Stimulated activated CD4-positive, alpha-beta T cell treated with anti-CD3 and anti-CD28 coated beads, Interleukin-12 subunit alpha, Interleukin-12 subunit beta, amount 100 ng/mL, for 48 hours (primary cell): Measurements from ENCODE around the gene FRMD4A.

Source experiments
- DNase-seq, 3 donors: peaks; one replicate each; pipeline ENCODE4 v3.0.0-alpha.2; 2020; ENCODE audit warnings: low read depth in 2 of 3, low spot score in 1 of 3

Gene FRMD4A

DNA sequence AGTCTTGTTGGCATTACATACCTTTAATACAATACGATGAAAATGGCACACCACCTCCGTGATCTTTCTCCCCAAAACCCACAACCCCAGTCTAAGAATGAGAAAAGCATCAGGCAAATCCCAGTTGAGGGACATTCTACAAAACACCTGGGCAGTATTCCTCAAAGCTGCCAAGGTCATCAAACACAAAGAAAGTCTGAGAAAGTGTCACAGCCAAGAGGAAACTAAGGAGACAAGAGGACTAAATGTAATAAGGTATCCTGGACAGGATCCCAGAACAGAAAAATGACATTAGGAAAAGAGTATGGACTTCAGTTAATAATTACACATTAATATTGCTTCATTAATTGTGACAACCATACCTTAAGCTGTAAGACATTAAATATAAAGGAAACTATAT, 14.5 kb upstream of the FRMD4A start:
- DNase-seq: no peak

DNA sequence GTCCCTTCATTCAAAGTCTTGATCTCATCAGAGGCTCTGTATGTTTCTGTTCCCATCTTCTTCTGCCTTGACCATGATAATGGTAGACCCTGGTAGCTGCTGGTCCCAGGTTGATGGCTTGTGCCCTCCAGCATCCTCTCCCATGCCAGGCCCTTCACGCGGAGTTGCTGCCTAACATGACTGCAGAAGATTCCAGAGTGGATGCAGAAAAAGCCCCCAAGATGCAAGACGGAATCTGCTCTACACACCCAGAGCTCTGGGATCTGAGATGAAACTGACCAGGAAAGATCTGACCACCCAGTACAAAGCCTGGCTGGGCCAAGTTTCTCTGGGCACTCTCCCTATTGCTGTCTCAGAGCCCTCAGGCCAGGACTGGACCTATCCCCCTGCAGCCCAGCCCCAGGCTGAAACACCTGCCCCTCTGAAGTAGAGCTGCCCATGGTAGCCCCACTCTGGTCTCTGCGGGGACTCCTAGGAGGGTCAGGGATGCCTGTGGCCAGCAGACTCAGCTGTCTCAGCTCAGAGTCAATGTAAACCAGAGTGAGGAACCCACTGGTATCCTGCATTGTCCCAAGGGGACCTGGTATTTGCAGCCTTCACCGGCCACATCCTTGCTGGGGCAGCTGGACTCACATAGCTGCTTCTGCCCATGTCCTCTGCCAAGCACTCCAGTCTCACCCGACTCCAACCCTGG, 9.5 kb upstream of the FRMD4A start:
- DNase-seq: no peak

DNA sequence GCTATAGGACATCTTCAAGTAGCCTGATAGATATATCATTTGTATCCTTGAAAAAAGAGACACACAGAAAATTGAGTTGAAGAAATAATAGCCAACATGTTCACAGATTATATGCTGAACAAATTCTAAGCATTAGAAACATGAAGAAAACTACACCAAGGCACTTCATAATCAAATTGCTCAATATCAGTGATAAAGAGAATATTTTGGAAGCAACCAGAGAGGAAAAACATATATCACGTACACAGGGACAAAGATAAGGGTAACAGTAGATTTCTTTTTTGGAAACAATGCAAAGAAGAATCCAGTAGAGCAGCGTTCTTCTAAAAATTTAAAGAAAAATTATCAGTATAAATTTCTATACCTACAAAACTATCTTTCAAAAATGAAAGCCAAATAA, 6.0 kb upstream of the FRMD4A start:
- DNase-seq: no peak

DNA sequence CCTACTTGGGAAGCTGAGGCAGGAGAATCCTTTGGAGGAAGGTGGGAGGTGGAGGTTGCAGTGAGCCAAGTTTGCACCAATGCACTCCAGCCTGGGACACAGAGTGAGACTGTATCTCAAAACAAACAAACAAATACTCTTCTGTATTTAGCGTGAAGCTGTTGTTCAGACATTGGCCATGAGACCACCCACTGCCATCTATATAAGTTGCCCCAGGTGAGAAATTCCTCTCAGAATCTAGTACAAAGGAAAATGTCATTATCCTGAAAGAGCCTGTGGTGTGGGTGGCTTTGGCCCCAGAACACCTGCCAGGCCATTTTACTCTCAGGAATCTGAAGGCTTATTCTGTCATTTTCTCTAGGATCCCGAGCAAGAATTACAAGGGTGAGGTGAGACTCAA, 4.0 kb upstream of the FRMD4A start:
- no peak for DNase-seq

DNA sequence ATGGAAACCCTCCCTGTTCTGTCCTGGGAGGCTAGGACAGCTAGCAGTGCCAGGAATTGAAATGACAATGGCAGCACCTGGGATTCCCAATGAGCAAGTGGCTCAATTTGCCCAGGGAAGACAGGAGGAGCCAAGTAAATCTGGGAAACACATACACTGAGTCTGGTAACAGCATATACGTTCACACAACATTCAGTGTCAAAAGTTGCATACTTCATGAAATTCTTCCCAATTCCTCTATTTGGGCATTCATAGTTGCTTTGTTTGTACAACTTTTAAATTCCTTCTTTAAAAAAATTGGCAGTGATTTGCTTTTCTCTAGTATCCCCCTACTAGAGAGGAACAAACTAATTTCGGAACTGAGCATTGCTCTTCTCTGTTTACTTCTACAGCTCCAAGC, 2.9 kb upstream of the FRMD4A start:
- DNase-seq: no peak

DNA sequence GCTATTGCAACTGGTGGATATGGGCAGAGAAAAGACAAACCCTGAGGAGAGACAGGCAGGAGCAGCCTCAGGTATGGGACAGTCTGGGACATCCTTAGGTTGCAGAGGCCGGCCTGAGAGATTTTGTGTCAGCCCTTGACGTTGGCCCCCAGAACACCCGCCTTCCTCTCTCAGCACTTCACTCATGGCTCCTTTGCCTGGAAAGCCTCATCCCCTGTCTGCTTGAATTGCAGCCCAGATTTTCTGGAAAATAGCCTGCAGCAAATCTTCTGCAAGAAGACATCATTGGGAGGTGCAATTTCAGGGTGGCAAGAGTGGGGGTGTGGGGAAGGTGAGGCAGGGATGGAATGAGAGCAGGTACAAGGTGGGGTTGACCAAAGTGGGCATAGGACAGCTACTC, 2.2 kb upstream of the FRMD4A start:
- no peak for DNase-seq

DNA sequence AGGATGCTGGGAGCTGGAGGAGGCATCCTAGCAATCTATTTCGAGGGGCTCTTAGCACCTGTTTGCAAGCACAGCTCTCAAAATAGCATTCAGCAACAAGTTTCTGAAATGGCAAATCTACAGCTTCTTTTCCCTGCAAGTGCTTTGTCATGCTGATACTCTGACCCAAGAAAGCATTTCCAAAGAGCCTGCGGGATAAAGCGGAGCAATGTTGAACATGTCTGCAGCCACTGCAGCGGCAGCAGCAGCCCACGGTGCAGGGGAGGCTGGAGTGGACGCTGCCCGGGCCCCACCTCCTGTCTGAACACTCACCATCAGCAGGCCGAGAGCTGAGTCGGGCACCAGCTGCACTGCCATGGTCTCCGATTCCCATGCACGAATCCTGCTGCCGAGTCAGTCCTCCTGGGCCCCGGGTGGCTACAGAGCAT, 964 bp downstream of the FRMD4A start:
- DNase-seq: no peak

DNA sequence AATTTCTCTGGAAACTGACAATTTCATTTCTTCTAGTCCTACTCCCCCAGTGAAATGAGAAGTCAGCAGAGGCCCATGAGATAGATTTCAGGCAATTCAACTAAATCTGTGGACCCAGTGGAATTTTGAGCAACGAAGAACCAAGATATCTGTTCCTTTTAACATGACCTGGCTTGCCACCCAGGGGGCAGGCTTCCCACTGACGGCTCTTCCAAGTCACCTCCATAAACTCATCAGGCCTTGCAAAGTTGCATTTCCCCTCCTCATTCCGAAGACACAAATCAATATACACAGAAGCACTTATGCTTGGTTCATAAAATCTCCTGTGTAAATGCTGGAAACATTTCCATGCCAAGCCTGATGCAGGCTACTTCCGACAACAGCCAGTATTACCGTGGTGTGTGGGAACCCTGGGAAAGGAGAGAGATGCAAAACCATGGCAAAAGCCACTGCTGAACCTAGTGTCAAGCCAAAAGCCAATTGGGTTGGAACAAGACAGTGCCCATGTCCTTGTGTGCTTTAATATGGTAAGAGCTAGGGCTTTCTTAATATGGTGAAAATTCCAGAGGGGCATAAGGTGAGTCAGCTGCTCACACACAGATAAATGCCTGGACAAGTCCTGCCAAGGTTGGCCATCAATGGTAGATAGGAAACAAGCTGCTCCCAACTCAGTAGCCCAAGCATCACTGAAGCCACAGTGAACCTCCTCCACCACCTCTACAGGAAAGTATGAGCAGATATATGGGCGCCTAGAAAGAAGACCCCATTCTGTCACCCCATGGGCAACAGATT, 1.6 kb downstream of the FRMD4A start:
- DNase-seq: no peak

DNA sequence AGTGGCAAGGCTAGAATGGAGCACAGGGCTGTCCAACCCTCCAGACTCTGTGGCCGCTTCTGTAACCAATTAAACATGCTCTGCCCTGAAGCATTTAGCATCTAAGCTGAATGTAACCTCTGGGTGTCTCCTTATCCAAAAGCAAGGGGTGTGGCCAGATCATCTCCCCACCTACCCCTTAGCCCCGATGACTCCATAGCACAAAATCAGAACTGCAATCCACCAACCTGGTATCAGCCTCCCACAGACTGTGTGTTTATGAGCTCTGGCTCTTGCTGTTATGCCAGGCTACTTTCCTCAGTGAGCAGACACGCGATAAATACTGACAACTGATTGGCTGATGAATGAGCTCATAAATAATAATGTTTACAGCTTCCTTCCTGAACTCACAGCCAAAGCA, 3.2 kb downstream of the FRMD4A start:
- no peak for DNase-seq

DNA sequence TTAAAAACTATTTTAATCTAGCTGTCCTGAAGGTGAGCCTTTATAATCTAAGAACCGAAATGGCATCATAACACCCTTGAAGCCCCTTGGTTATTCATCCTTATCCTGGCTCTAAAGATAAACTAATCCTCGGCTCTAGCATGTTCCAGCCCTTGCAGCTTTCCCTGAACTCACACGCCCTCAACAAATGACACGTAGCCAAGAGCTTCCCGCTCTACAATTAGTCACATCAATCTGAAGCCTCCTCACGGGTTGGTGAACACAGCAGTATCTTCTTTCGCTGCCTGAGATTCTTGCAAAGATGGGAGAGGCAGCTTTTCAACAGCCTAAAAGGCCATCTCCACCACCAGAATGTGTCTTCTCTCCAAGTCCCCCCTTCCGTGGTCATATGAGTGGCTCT, 4.1 kb downstream of the FRMD4A start:
- DNase-seq: no peak

DNA sequence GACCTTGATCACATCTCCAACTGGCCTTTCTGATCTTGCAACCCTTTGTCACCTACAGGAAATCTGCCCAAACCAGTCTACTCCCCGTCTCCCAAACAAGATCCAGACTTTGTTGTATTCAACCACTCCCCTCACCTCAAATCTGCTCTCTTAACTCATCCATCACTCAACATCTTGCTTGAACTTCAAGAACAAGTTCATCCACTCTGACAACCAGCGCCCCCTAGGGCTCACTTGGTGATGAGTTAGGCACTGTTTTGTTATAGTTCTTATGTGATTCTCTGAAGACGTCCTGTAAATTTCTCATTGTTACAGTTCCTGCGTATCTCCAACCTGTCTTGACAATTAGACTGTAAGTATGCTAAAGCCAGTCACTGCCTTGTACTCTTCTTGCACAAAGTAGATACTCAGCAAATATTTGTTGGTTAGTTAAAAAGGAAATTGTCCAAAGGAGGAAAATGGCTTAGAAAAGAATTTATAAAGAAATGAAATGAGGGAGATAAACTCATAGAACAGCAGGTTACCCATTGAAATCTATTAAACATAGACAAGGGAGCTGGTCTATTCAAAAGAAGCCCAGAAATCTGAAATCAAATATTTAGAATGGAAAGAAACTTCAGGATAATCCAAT, 5.3 kb downstream of the FRMD4A start:
- peak; percentile 48 to 62 (median 48) for DNase-seq

DNA sequence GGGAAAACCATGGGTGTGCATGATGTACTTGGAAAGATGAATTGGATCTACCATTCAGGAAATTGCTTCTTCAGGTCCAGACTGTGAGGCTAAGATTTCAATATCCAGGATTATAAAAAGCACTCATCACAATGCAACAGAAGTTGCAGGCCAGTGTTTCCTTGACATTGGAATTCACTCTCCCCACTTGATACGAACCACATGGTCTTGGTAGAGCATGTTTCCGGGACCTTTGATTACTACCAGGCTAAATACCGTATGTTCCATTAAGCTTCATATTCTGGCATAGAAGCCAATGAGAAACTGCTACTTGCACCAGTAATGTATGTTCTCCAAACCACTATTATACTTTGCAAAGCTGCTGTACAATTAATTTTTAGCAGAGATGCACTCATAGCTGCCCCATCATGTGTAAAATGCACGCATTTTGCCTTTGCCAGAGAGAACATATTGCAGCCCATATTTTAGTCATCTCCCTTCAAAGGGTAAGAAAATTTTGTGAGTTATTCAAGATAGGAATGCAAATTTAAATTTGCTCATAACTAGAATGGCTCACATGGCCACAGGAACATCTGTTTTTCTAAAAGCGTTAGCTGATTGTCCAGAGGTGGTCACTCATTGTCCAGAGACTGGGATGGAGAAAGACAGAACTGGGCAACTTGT, 8.1 kb downstream of the FRMD4A start:
- no peak for DNase-seq

DNA sequence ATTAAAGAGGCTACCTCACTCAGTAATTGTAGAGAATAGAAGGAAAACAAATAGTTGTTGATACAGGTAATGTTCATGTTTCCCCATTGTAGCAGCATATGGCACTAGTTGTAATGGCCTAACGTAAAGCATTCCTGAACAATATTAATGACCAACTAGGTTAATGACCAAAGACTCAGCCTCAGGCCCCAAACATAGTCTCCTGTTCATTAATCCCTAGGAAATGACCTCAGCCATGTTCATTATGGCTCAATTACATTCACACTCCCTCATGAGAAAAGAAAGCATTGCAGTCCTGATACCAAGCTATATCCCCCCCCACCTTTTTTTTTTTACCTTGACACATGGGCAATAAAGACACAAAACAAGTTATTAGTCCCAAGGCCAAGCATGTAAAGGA, 12.7 kb downstream of the FRMD4A start:
- DNase-seq: no peak

DNA sequence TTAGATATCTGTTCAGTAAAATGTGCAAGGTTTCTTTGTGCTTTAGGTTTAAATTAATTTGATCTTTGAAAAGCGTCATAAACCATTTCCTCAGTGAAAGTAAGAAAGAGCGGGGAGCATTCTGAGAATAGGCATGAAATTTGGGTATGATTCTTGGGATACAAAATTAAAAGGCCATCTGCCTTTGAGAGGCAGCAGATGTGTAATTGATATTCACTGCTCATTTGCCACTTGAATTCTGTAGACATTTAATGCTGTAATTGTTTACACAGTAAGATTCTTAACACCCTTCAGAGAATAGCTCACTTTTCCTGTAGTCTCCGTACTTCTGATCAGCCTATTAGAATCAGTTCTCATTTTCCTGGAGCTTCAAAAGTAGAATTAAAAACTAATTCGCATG, 18.7 kb downstream of the FRMD4A start:
- no peak for DNase-seq

DNA sequence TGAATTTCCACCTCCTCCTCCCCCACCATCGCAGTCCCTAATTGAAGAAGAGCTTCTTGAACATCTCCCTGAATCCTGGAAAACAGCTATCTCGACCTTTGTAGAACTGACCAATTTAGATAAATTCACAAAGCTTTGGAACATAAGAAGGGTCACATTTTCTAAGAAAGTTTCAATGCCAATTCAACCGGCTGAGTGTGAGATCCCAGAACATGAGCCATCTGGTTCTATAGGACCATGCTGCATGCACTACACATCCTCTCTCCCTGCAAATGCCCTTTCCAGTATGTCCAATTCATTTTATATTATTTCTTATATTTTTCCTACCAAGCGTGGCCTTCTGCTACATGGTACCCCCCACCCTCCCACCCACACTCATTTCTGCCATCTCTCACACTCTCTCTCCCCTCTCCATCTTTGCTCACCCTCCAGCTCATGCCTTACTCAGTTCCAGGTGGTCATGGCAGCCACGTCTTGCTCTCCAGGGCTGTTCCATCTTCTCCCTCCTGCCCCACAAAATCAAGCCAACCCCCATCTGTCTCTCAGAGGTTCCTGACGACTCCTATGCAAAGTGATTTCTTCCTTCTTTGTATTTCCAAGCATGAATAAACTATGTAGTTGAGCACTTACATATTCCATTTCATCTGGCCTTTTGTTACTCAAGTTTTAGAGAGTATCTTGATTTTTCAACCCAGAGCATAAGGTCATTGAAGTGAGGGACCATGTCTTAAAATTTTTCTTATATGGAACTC, 19.3 kb downstream of the FRMD4A start:
- no peak for DNase-seq

DNA sequence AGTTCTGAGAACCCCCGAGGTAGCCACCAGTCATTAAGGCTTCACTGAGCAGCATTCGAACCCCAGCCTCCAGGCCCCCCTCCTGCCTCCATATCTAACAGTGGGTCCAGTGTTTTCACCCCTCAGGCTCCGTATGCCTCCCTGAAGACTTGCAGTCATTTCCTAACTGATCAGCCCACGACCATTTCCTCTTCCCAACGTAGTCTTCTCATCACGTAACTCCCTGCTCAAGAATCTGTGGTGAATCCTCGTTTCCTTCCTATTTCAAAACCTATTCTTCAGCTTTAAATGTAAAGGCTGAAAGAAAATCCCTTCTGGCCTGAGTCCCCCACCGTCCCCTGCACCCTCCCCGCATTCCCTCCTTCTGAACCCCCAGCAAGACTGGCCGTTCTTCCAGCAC, 21.1 kb downstream of the FRMD4A start:
- DNase-seq: no peak

DNA sequence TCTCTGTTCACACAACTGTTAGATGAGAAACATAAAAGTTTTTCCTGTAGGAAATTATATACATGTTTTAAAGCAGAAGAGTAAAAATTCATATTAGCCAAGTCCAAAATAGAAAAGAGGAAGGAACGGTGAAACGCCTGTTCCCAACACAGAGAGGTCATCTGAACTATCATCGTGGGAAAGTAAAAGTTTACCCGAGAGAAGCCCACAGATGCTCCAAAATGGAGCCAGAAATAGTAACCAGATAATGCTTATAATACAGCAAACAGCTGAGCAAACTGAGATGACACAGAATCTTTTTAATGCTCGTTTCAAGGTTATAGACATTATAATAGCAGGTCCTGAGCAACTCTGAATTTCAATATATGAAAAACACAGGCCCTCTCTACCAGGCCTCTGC, 24.5 kb downstream of the FRMD4A start:
- DNase-seq: no peak

DNA sequence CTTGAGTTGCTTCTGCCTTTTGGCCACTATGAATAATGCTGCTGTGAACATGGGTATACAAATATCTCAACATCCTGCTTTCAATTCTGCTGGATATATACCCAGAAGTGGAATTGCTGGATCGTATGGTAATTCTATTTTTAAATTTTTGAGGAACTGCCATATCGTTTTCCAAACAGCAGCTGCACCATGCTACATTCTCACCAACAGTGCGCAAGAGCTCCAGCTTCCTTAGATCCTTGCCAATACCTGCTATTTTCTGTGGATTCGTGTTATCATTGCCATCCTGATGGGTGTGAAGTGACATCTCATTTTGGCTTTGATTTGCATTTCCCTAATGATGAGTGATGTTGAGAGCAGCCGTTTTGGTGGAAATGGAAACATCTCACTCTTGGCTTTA, 26.7 kb downstream of the FRMD4A start:
- DNase-seq: no peak

DNA sequence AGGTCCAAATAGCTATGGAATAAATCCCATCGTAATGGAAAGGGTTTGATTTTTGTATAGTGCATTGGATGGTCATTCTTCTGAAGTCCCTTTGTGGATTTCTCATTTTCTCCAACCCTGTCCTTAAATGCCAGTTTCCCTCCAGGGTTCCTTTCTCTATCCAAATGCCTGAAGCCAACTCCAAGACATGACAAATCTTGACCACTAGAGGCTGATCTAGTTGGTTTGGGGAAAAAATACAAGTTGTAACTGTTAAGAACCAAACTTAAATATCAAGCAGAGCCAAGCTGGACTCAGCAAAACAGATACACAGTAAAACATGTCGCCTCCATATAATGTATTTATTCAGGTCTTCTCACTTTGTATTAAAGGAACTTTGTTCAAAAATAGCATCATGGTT, 28.7 kb downstream of the FRMD4A start:
- DNase-seq: no peak

DNA sequence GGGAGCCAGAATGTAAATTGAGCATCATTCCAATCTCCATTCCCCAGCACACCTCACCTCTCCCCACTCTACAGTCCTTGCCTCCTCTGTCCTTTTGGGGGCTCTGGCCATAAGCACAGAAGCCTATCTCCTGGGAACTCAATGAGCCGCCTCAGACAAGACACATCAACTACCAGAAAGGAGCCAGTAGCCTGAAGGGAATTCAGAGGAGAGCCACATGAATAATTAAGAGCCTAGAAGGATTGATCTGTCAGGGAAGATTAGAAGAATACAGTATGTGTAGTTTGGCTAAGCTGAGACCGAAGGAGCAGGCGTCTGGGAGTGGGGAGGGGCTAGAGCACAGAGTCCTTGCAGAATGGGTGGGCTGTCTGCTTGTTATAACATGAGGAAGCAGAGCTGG, 31.2 kb downstream of the FRMD4A start:
- no peak for DNase-seq

DNA sequence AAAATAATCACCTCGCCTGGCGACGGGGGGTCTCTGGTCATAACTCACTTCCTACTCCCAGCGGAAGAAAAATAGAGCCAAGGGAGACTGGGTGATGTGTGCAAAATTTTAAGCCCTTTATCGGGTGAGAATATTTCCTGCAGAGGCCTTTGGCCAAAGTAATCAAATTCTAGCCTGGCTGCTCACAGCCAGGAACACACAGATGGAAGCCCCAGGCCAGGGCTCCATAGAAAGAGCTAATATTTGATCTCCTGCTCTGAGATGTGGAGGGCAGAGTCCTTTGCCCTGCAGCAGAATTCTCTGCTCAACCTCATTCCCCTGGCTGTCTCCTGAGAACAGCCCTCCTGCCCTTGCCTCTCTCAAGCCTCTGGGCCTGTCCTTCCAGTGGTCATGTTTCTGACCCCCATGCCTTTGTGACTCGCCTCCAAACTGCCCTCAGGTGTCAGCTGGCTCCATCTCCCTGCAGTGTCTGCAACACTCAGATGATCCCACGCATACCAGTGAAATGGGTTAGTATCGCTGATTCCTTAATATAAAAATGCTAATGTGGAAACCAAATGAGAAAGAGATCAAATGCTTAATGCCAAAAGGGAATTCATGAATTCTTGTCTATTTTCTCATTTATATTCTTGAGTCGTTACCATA, 34.5 kb downstream of the FRMD4A start:
- DNase-seq: no peak
